Fibroblast of skin of left quadriceps (primary cell): ENCODE measurements around the gene DBF4.
"Not testable (repeated sequence)": the region's sequence is repeated elsewhere in the genome, so short reads cannot be mapped to it uniquely, and the experiment has no call there.

Experiments
- DNase-seq, 2 experiments: peaks; one replicate each; pipeline ENCODE4 v3.0.0-alpha.2; 2013; ENCODE audit warnings: low read depth in 2 of 2

DBF4 gene

GRCh38 chr7:87876040-87876868 is at the start of gene DBF4, which contains the start of gene SLC25A40:
TSS of gene DBF4 (plus strand) at chr7:87876493. CDS start at chr7:87876733, 240 bp downstream.
TSS of gene SLC25A40 (minus strand) at chr7:87876360. CDS start at chr7:87858727, 17,633 bp downstream.
- peak; percentile 83 to 86 for DNase-seq

GRCh38 chr7:87828383-87828782 is 47.9 kb upstream of the DBF4 start:
- DNase-seq: not testable (repeated sequence)

- DNase-seq: no peak
These were observed 45.2 kb upstream of the DBF4 start for GRCh38 chr7:87831097-87831496.

- DNase-seq: no peak
These were observed 43.2 kb upstream of the DBF4 start for GRCh38 chr7:87833130-87833529.

GRCh38 chr7:87837597-87837996 is 38.7 kb upstream of the DBF4 start:
- DNase-seq: no peak

GRCh38 chr7:87850836-87851593 is 25.3 kb upstream of the DBF4 start:
- no peak for DNase-seq

GRCh38 chr7:87852306-87852705 is 24.0 kb upstream of the DBF4 start:
- no peak for DNase-seq

- DNase-seq: no peak
These were observed 22.9 kb upstream of the DBF4 start for GRCh38 chr7:87853237-87853864.

GRCh38 chr7:87858417-87859100 is 17.7 kb upstream of the DBF4 start:
- DNase-seq: no peak

GRCh38 chr7:87866089-87866488 is 10.2 kb upstream of the DBF4 start:
- no peak for DNase-seq

GRCh38 chr7:87866533-87866932 is 9.8 kb upstream of the DBF4 start:
- not testable (repeated sequence) for DNase-seq

GRCh38 chr7:87870471-87870870 is 5.8 kb upstream of the DBF4 start:
- no peak for DNase-seq

GRCh38 chr7:87872346-87872745 is 3.9 kb upstream of the DBF4 start:
- no peak for DNase-seq

- not testable (repeated sequence) for DNase-seq
These were observed 3.0 kb upstream of the DBF4 start for GRCh38 chr7:87873328-87873727.

- no peak for DNase-seq
These were observed 2.2 kb upstream of the DBF4 start for GRCh38 chr7:87874066-87874465.

- no peak for DNase-seq
These were observed 898 bp upstream of the DBF4 start for GRCh38 chr7:87875151-87876039.

GRCh38 chr7:87876869-87877234 is 559 bp downstream of the DBF4 start:
- DNase-seq: peak; percentile 18 to 20

- no peak for DNase-seq
These were observed 1.2 kb downstream of the DBF4 start for GRCh38 chr7:87877366-87878040.

GRCh38 chr7:87878208-87878735 is 2.0 kb downstream of the DBF4 start:
- peak in 1 of 2 experiments; percentile 6 for DNase-seq
